ENCODE data around the gene CSRP1. TPM values are rescaled to one million over a fixed set of nuclear protein-coding genes. Genes with fewer than 3 reads are reported as not detected.

Gene CSRP1
- total RNA-seq: 29.0 and 29.5 TPM in 2 replicates

- no peaks in the 10 kb centered on the region for H3K9me3 Mint-ChIP-seq
- no peaks in the 10 kb centered on the region for H3K27me3 Mint-ChIP-seq
- H3K4me3 Mint-ChIP-seq: peak within 1 kb of the TSS; percentile 88
- H3K27ac Mint-ChIP-seq: peak within 1 kb of the TSS; percentile 76
- intact Hi-C loops (cut with micrococcal nuclease): loop anchor here (1.0 to 10.0 kb wide), 2 partner anchors 26 to 482 kb away; partner anchors contain the start of gene KIF21B
- ATAC-seq (ENCODE audit: low read depth) (peak; percentile 96), DNase-seq (peak; percentile 66)
- CTCF ChIA-PET: interaction anchor here (2.2 to 7.8 kb wide), 2 partner anchors 9 to 24 kb away, joined by 6 to 51 read pairs; no protein-coding TSS in a partner anchor
- peaks cover 6% of the 10 kb centered on the region for H3K36me3 Mint-ChIP-seq (ENCODE audit: low read depth)
- POLR2A ChIA-PET: interaction anchor here (0.6 to 1.8 kb wide), 4 partner anchors 20 to 717 kb away, joined by 3 to 8 read pairs (median 5); no protein-coding TSS in a partner anchor
- no peak for TF ChIP-seq CTCF (IDR thresholded peaks at IDR 0.05)
- peaks cover 31% of the 10 kb centered on the region for H3K4me1 Mint-ChIP-seq
Measured at GRCh38 chr1:201506557-201507359, at the start of gene CSRP1. Gene CSRP1, minus strand, starts transcription at chr1:201507123. Its CDS starts 10,820 bp downstream, at chr1:201496303.

GRCh38 chr1:201555593-201555945 is 48.6 kb upstream of the CSRP1 start:
- Mint-ChIP-seq H3K9me3 (no peaks in the 10 kb centered on the region), H3K4me1 (peaks cover 4% of the 10 kb centered on the region), H3K4me3 (no peak overlapping the region), H3K36me3 (ENCODE audit: low read depth) (no peaks in the 10 kb centered on the region), H3K27ac (no peak overlapping the region), H3K27me3 (peaks cover 4% of the 10 kb centered on the region)
- TF ChIP-seq CTCF (IDR thresholded peaks at IDR 0.05): no peak
- ChIA-PET CTCF (interaction anchor here (6.6 kb wide), 1 partner anchor 239 kb away, joined by 91 read pairs; no protein-coding TSS in a partner anchor), POLR2A (no interaction called here)
- ATAC-seq (ENCODE audit: low read depth) (no peak), DNase-seq (no peak)
- intact Hi-C loops (cut with micrococcal nuclease): no loop called here

- H3K4me1 Mint-ChIP-seq: peaks cover 3% of the 10 kb centered on the region
- ChIA-PET POLR2A (no interaction called here), CTCF (no interaction called here)
- no peaks in the 10 kb centered on the region for H3K9me3 Mint-ChIP-seq
- H3K27ac Mint-ChIP-seq: no peak overlapping the region
- DNase-seq (no peak), ATAC-seq (ENCODE audit: low read depth) (no peak)
- no peaks in the 10 kb centered on the region for H3K36me3 Mint-ChIP-seq (ENCODE audit: low read depth)
- no peak overlapping the region for H3K4me3 Mint-ChIP-seq
- intact Hi-C loops (cut with micrococcal nuclease): no loop called here
- H3K27me3 Mint-ChIP-seq: peaks cover 4% of the 10 kb centered on the region
- no peak for TF ChIP-seq CTCF (IDR thresholded peaks at IDR 0.05)
Measured at GRCh38 chr1:201554789-201555592, 48.1 kb upstream of the CSRP1 start.

DNA sequence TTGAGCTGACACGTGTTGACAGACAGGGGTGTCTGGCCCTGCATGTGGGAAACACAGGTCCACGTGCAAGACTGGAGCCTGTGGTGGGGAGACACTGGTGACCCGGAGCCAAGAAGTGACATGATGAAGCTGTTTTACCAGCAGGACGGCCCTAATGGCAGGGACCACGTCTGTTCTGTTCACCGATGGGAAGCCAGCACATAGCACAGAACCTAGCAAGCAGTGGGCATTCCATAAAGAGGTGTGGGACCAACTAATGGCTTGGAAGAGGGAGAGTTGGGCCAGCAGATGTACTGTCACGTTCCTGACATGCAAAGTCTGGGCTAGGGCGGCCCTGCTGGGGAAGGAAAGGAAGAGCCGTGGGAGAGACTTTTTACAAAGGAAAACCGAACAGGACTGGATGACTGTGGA is 47.3 kb upstream of the CSRP1 start:
- TF ChIP-seq CTCF (IDR thresholded peaks at IDR 0.05): no peak
- peaks cover 4% of the 10 kb centered on the region for H3K27me3 Mint-ChIP-seq
- ATAC-seq (ENCODE audit: low read depth): no peak
- H3K27ac Mint-ChIP-seq: no peak overlapping the region
- H3K4me3 Mint-ChIP-seq: no peak overlapping the region
- ChIA-PET POLR2A (no interaction called here), CTCF (no interaction called here)
- intact Hi-C loops (cut with micrococcal nuclease): no loop called here
- H3K36me3 Mint-ChIP-seq (ENCODE audit: low read depth): no peaks in the 10 kb centered on the region
- no peaks in the 10 kb centered on the region for H3K9me3 Mint-ChIP-seq
- DNase-seq: no peak
- no peaks in the 10 kb centered on the region for H3K4me1 Mint-ChIP-seq
